Psoas muscle (tissue), 8 donors: ENCODE measurements around the gene AIDA. TPM values are rescaled to one million over a fixed set of nuclear protein-coding genes. Genes with fewer than 3 reads are reported as not detected.

Experiments
- ATAC-seq, 4 donors: fragments of 200-7000 bp; cut with Tn5 transposase; one replicate each; pipeline ENCODE4 v1.9.1; 2020; ENCODE audit warnings: moderate library complexity in 3 of 4, mild to moderate bottlenecking in 2 of 4
- DNase-seq, 2 donors: peaks; one replicate each; pipeline ENCODE4 v3.0.0-alpha.2; 2020
- H3K27ac ChIP-seq: fragments of 200-600 bp; one replicate; pipeline ENCODE4 v1.8.0; 2022
- H3K27me3 ChIP-seq, 3 donors: fragments of 200-600 bp in 1 of 3; one replicate each; pipeline versions ENCODE4 v1.6.1 to v1.8.0; 2013 to 2022; ENCODE audit warnings: low read length in 2 of 3, mild to moderate bottlenecking in 2 of 3, moderate library complexity in 1 of 3; ENCODE audit not compliant: insufficient read depth in 3 of 3
- H3K36me3 ChIP-seq, 2 donors: fragments of 200-600 bp in 1 of 2; one replicate each; pipeline versions ENCODE4 v1.6.1 to v1.8.0; 2013 to 2022; ENCODE audit warnings: low read depth in 1 of 2, mild to moderate bottlenecking in 1 of 2, moderate library complexity in 1 of 2; ENCODE audit not compliant: insufficient read depth in 1 of 2
- H3K4me1 ChIP-seq: fragments of 200-600 bp; one replicate; pipeline ENCODE4 v1.8.0; 2022
- H3K4me3 ChIP-seq: fragments of 200-600 bp; one replicate; pipeline ENCODE4 v1.8.0; 2022; ENCODE audit warnings: mild to moderate bottlenecking
- H3K9me3 ChIP-seq: fragments of 200-600 bp; one replicate; pipeline ENCODE4 v1.8.0; 2022
- CTCF ChIP-seq: fragments of 200-600 bp; IDR thresholded peaks from one replicate; pipeline ENCODE4 v1.8.0; 2022; ENCODE audit warnings: antibody characterized with exemption
- WGBS, 3 donors: extraction: QIAGEN DNeasy Blood & Tissue Kit; methylation state at CpG; one replicate each; pipeline versions ENCODE4 v1.1.6 to v1.1.7; 2013; 5-methylcytosine and 5-hydroxymethylcytosine counted together
- intact Hi-C, 2 donors: fragments of 100-400 bp; cut with DNase I; formaldehyde crosslinking; loops; one replicate each; pipeline versions ENCODE4 v1.11.0 to v1.14.2; 2022
- polyA plus RNA-seq, 3 donors: library from polyadenylated mRNA; stranded (reverse); fragments of 200-250 nt; gene quantifications; one replicate each; pipeline ENCODE4 v1.2.3, GENCODE V29; 2013
- total RNA-seq, 4 donors: library from RNA; stranded (reverse); fragmentation: NEBNext Ultra II Directional in 2 of 4; extraction: Animal tissue kit (Norgen Biotek cat#: 25700) in 2 of 4; gene quantifications; one replicate each; pipeline versions ENCODE4 v1.2.1 to v1.2.4, GENCODE V29; 2021 to 2023
- donor health status: healthy with polysubstance abuse.
- donor health status: DM: no; HTN: no; CAD: no; lungs with moderate emphysema.
- donor health status: Bipolar disorder and iron deficiency.
- donor health status: healthy.
- donor health status: DM: yes; HTN: yes; CAD: no.
- donor health status: DM: no; HTN: no; CAD: no.
- donor health status: DM: no; HTN: no; CAD: no.
- donor health status: DM: yes; HTN: yes; CAD: no.

AIDA gene
- total and polyA plus RNA-seq, 7 donors = 17.8 to 57.9 (median 37.8) TPM

- Histone ChIP-seq H3K4me1 (no peaks in the 10 kb centered on the region), H3K4me3 (no peak overlapping the region), H3K27ac (no peak overlapping the region), H3K36me3 (peaks cover 10 to 96% of the 10 kb centered on the region in 2 donors), H3K27me3 (no peaks in the 10 kb centered on the region), H3K9me3 (no peaks in the 10 kb centered on the region)
- DNase-seq (no peak), ATAC-seq (no peak)
- intact Hi-C loops = loop anchor here in 1 of 2 donors (5.0 kb wide), 1 partner anchor 163 kb away; no protein-coding TSS in a partner anchor
- WGBS, 3 donors = 91 to 95% (median 93%) methylated on average over 7 of the region's 7 CpGs
- TF ChIP-seq CTCF = no peak
Measured at GRCh38 chr1:222629921-222630535, 82.3 kb downstream of the AIDA start.

GRCh38 chr1:222627232-222627631 lies 85.1 kb downstream of the AIDA start:
- Histone ChIP-seq H3K4me3 (no peak overlapping the region), H3K27me3 (no peaks in the 10 kb centered on the region), H3K27ac (no peak overlapping the region), H3K36me3 (peaks cover 10 to 99% of the 10 kb centered on the region in 2 donors), H3K9me3 (no peaks in the 10 kb centered on the region), H3K4me1 (no peaks in the 10 kb centered on the region)
- no peak for TF ChIP-seq CTCF
- DNase-seq (peak in 1 of 2 donors; percentile 31), ATAC-seq (peak in 1 of 4 donors; percentile 40)
- WGBS, 3 donors = 73 to 81% (median 77%) methylated on average over 6 of the region's 6 CpGs
- intact Hi-C loops = no loop called here

GRCh38 chr1:222624214-222624613 lies 88.1 kb downstream of the AIDA start:
- no peak for ATAC-seq

GRCh38 chr1:222623458-222623857 lies 88.8 kb downstream of the AIDA start:
- TF ChIP-seq CTCF = no peak
- H3K9me3 ChIP-seq = no peaks in the 10 kb centered on the region
- intact Hi-C loops = no loop called here
- peaks cover 8% of the 10 kb centered on the region for H3K4me1 ChIP-seq
- no peak overlapping the region for H3K27ac ChIP-seq
- no peaks in the 10 kb centered on the region for H3K27me3 ChIP-seq
- DNase-seq = no peak
- H3K36me3 ChIP-seq = peaks cover 5 to 76% of the 10 kb centered on the region in 2 donors
- H3K4me3 ChIP-seq = no peak overlapping the region
- no peak for ATAC-seq

More at GRCh38 chr1:222624214-222624613, 88.1 kb downstream of the AIDA start:
- peaks cover 4% of the 10 kb centered on the region for H3K4me1 ChIP-seq
- 94 to 96% (median 96%) methylated on average over 7 of the region's 7 CpGs for WGBS, 3 donors
- peaks cover 10 to 83% of the 10 kb centered on the region in 2 donors for H3K36me3 ChIP-seq
- H3K27ac ChIP-seq = no peak overlapping the region
- no peak for TF ChIP-seq CTCF
- no peak overlapping the region for H3K4me3 ChIP-seq
- no peak for DNase-seq
- intact Hi-C loops = no loop called here
- H3K9me3 ChIP-seq = no peaks in the 10 kb centered on the region
- H3K27me3 ChIP-seq = no peaks in the 10 kb centered on the region

GRCh38 chr1:222622765-222623164 lies 89.5 kb downstream of the AIDA start:
- WGBS, 3 donors = 88 to 92% (median 91%) methylated on average over 5 of the region's 5 CpGs
- H3K36me3 ChIP-seq = peaks cover 3 to 69% of the 10 kb centered on the region in 2 donors
- intact Hi-C loops = no loop called here

More at GRCh38 chr1:222622765-222623164, 89.5 kb downstream of the AIDA start:
- Histone ChIP-seq H3K27me3 (no peaks in the 10 kb centered on the region), H3K4me3 (no peak overlapping the region), H3K27ac (no peak overlapping the region), H3K4me1 (peaks cover 8% of the 10 kb centered on the region), H3K9me3 (no peaks in the 10 kb centered on the region)
- no peak for ATAC-seq
- TF ChIP-seq CTCF = no peak
- no peak for DNase-seq
